GM12878 (cell line): Measurements from ENCODE around the gene VWA3B. TPM values are rescaled to one million over a fixed set of nuclear protein-coding genes. Genes with fewer than 3 reads are reported as not detected.

Source experiments
- ATAC-seq: fragments of 200-7000 bp; cut with Tn5 transposase; 3 replicates; pipeline ENCODE4 v1.9.1; 2020; ENCODE audit warnings: mild to moderate bottlenecking, moderate library complexity
- BruUV-seq: library from RNA; stranded (reverse); fragments of 400-500 nt; replicated peaks from 2 replicates; lab custom pipeline; 2021; lab: Mats Ljungman, UMichigan
- CTCF ChIA-PET: fragments of 300-600 bp; sonication (Branson Sonifier 250); formaldehyde crosslinking; extraction: SDS; loops from one replicate; lab custom pipeline; 2021; ENCODE audit warnings: inconsistent platforms; lab: Yijun Ruan, JAX
- POLR2A ChIA-PET: fragments of 350-600 bp; formaldehyde crosslinking; extraction: SDS; loops from one replicate; lab custom pipeline; 2021; ENCODE audit warnings: inconsistent platforms; lab: Charles Lee
- RAD21 ChIA-PET: fragments of 300-600 bp; sonication (Branson Sonifier 250); formaldehyde crosslinking; loops from one replicate; lab custom pipeline; 2023; ENCODE audit warnings: antibody characterized with exemption; ENCODE audit not compliant: unreplicated experiment; lab: Charles Lee
- SMC1A ChIA-PET: fragments of 300-600 bp; sonication (Branson Sonifier 250); formaldehyde crosslinking; loops from one replicate; lab custom pipeline; 2023; ENCODE audit not compliant: unreplicated experiment, uncharacterized antibody; lab: Charles Lee
- DNase-seq: peaks from one replicate; pipeline ENCODE4 v3.0.0-alpha.2; 2011; ENCODE audit warnings: low read depth, low spot score
- FAIRE-seq: peaks from 3 replicates; lab custom pipeline; 2011; peaks lifted over from hg19 to GRCh38; lab: Jason Lieb, UNC
- H2AFZ ChIP-seq: 2 replicates; pipeline ENCODE4 v1.6.0; 2011; ENCODE audit warnings: low read depth, low read length, control low read depth; ENCODE audit not compliant: control insufficient read depth
- H3K27ac ChIP-seq: 2 replicates; pipeline ENCODE4 v1.5.1; 2011; ENCODE audit warnings: control low read depth; ENCODE audit not compliant: control insufficient read depth, insufficient read depth
- H3K27me3 ChIP-seq, 2 experiments: replicated peaks in 1 of 2; 2 replicates each; pipeline versions ENCODE4 v1.6.0 to v1.6.1; 2011; ENCODE audit warnings: low read length in 1 of 2; ENCODE audit not compliant: control insufficient read depth in 2 of 2, insufficient read depth in 2 of 2
- H3K36me3 ChIP-seq, 2 experiments: 2 replicates each; pipeline ENCODE4 v1.5.1; 2011; ENCODE audit warnings: low read length in 1 of 2; ENCODE audit not compliant: control insufficient read depth in 2 of 2, insufficient read depth in 2 of 2
- H3K4me1 ChIP-seq: 2 replicates; pipeline ENCODE4 v1.6.1; 2011; ENCODE audit warnings: mild to moderate bottlenecking, low read length, moderate library complexity, mixed read lengths; ENCODE audit not compliant: control insufficient read depth, insufficient read depth
- H3K4me2 ChIP-seq: 2 replicates; pipeline ENCODE4 v1.6.0; 2011; ENCODE audit warnings: control low read depth; ENCODE audit not compliant: control insufficient read depth, insufficient read depth
- H3K4me3 ChIP-seq: fragments of 200-600 bp; sonication (generic); 2 replicates; pipeline ENCODE4 v1.5.1; 2016
- H3K79me2 ChIP-seq: 2 replicates; pipeline ENCODE4 v1.6.0; 2011; ENCODE audit warnings: low read length; ENCODE audit not compliant: control insufficient read depth, insufficient read depth
- H3K9ac ChIP-seq: 2 replicates; pipeline ENCODE4 v1.8.0; 2011; ENCODE audit warnings: low read length, control low read depth, mixed read lengths; ENCODE audit not compliant: control insufficient read depth, insufficient read depth
- H3K9me3 ChIP-seq: replicated peaks from 3 replicates; pipeline ENCODE4 v1.5.1; 2011; ENCODE audit warnings: mild to moderate bottlenecking, low read length; ENCODE audit not compliant: control insufficient read depth, insufficient read depth
- H4K20me1 ChIP-seq: 2 replicates; pipeline ENCODE4 v1.6.0; 2011; ENCODE audit not compliant: control insufficient read depth, insufficient read depth
- BMI1 ChIP-seq: fragments of 450-650 bp; IDR thresholded peaks from 2 replicates; pipeline ENCODE4 v1.6.1; 2016; ENCODE audit warnings: mild to moderate bottlenecking, moderate library complexity, borderline replicate concordance
- RELA ChIP-seq: fragments of 450-650 bp; IDR thresholded peaks from 2 replicates; pipeline ENCODE4 v1.8.0; 2014; ENCODE audit warnings: borderline replicate concordance; ENCODE audit not compliant: partially characterized antibody
- RELB ChIP-seq: fragments of 450-650 bp; IDR thresholded peaks from 2 replicates; pipeline ENCODE4 v1.6.1; 2017; ENCODE audit warnings: low read depth, mild to moderate bottlenecking, moderate library complexity
- REST ChIP-seq: IDR thresholded peaks from 2 replicates; pipeline ENCODE4 v1.6.1; 2012; ENCODE audit warnings: mild to moderate bottlenecking, low read depth, low read length
- SMARCA5 ChIP-seq: fragments of 450-650 bp; IDR thresholded peaks from 2 replicates; pipeline ENCODE4 v1.6.1; 2017; ENCODE audit warnings: mild to moderate bottlenecking
- ZNF207 ChIP-seq: fragments of 450-650 bp; IDR thresholded peaks from 2 replicates; pipeline ENCODE4 v1.6.1; 2014; ENCODE audit warnings: antibody characterized with exemption, mild to moderate bottlenecking, borderline replicate concordance
- WGBS: methylation state at CpG from one replicate; pipeline ENCODE4 v1.1.6; 2016; ENCODE audit warnings: low lambda C conversion rate; ENCODE audit not compliant: insufficient replicate concordance, insufficient coverage; ENCODE audit errors: missing lambda C conversion rate; 5-methylcytosine and 5-hydroxymethylcytosine counted together
- in situ Hi-C: fragments of 300-500 bp; cut with MboI; formaldehyde crosslinking; loops from 9 replicates; pipeline ENCODE4 v1.14.3; 2018; ENCODE audit warnings: mixed read lengths
- intact Hi-C: fragments of 100-400 bp; cut with micrococcal nuclease; formaldehyde crosslinking; loops from one replicate; pipeline ENCODE4 v1.14.2; 2022; ENCODE audit not compliant: unreplicated experiment
- polyA plus RNA-seq, 11 experiments: library from polyadenylated mRNA; depleted of rRNA in 4 of 11; unstranded in 6 of 11; stranded (reverse) in 5 of 11; fragments of >200 nt; fragmentation: Nextera tagmentation in 4 of 11; fragmentation: Illumina TruSeq in 1 of 11; extraction: Ambion mirVana in 4 of 11; extraction: Trizol in 1 of 11; gene quantifications; 1 replicate in 1 of 11; 2 replicates in 10 of 11; pipeline versions ENCODE4 v1.2.1 to v1.2.3, GENCODE V29; 2011 to 2016; ENCODE audit warnings: inconsistent platforms in 2 of 11, missing spikeins in 2 of 11, low read depth in 1 of 11
- total RNA-seq, 4 experiments: library from RNA; depleted of rRNA in 3 of 4; stranded (reverse); fragments of >200 nt in 3 of 4; fragmentation: Illumina TruSeq in 1 of 4; extraction: Trizol in 1 of 4; gene quantifications; 2 replicates each; pipeline versions ENCODE4 v1.2.1 to v1.2.3, GENCODE V29; 2013 to 2021
- TF ChIP-seq, protein P1 (sequence below): fragments of 450-650 bp; IDR thresholded peaks from 2 replicates; pipeline ENCODE4 v1.6.1; 2017; ENCODE audit warnings: mild to moderate bottlenecking

VWA3B gene
- total and polyA plus RNA-seq, 10 of the 15 experiments (the other 5 are each of a cell fraction or from before 2014, with no cell fraction given), result 0.04 to 0.86 (median 0.19) TPM; not detected in 4

DNA sequence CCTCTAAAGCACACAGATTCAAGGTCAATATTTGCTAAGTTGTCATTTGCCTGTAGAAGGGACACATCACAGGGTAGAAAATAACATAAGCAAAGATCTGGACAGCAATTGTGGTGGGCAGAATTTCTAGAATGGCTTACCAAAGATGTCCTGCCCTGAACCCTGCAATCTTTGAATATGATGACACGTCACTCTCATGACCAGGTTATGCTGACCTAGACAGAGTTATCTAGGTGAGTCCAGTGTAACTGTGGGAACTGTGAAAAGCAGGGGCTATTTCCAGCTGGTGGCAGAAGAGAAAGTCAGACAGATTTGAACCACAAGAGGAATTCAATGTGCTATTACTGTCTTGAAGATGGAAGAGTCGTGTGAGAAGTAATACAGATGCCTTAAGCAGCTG lies 147.0 kb downstream of the VWA3B start:
- ChIA-PET CTCF (interaction anchor here (1.1 kb wide), 1 partner anchor 13 kb away, joined by 3 read pairs; no protein-coding TSS in a partner anchor), RAD21 (no interaction called here)

More for the DNA sequence above, 147.0 kb downstream of the VWA3B start:
- TF ChIP-seq, protein P1, sequence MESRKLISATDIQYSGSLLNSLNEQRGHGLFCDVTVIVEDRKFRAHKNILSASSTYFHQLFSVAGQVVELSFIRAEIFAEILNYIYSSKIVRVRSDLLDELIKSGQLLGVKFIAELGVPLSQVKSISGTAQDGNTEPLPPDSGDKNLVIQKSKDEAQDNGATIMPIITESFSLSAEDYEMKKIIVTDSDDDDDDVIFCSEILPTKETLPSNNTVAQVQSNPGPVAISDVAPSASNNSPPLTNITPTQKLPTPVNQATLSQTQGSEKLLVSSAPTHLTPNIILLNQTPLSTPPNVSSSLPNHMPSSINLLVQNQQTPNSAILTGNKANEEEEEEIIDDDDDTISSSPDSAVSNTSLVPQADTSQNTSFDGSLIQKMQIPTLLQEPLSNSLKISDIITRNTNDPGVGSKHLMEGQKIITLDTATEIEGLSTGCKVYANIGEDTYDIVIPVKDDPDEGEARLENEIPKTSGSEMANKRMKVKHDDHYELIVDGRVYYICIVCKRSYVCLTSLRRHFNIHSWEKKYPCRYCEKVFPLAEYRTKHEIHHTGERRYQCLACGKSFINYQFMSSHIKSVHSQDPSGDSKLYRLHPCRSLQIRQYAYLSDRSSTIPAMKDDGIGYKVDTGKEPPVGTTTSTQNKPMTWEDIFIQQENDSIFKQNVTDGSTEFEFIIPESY, result no peak
- TF ChIP-seq RELA (no peak), RELB (no peak), REST (no peak), ZNF207 (no peak), BMI1 (no peak), SMARCA5 (no peak)
- no peak for DNase-seq
- Histone ChIP-seq H3K36me3 (no peaks in the 10 kb centered on the region), H3K4me2 (no peak overlapping the region), H3K9ac (no peak overlapping the region), H3K4me1 (no peaks in the 10 kb centered on the region), H4K20me1 (no peaks in the 10 kb centered on the region), H3K27ac (no peak overlapping the region), H2AFZ (no peak overlapping the region), H3K9me3 (no peaks in the 10 kb centered on the region), H3K79me2 (no peaks in the 10 kb centered on the region), H3K4me3 (no peak overlapping the region), H3K27me3 (peaks cover 0 to 4% of the 10 kb centered on the region in 2 experiments; a peak in 2 of 4 replicates)
- ATAC-seq, result no peak
- in situ Hi-C loops, result no loop called here
- POLR2A ChIA-PET, result no interaction called here
- 19% methylated on average over 2 of the region's 2 CpGs for WGBS
- intact Hi-C loops, result no loop called here
- BruUV-seq, result no TSS peak
- SMC1A ChIA-PET, result no interaction called here
- FAIRE-seq, result no peak
